A549 (cell line): ENCODE measurements around the gene RBMS3.

Experiments
- EP300 ChIP-seq, 2 experiments: fragments of >200 bp; sonication (Bioruptor Twin); formaldehyde crosslinking; IDR thresholded peaks; 2 replicates in 1 of 2; 3 replicates in 1 of 2; pipeline ENCODE4 v1.6.1; 2016 to 2017
- ESRRA ChIP-seq: fragments of 150-350 bp; IDR thresholded peaks from 2 replicates; pipeline ENCODE4 v1.6.1; 2014; ENCODE audit warnings: mild to moderate bottlenecking, low read length, borderline replicate concordance
- FOXS1 ChIP-seq: fragments of 250-450 bp; sonication (Bioruptor Pico); IDR thresholded peaks from 2 replicates; pipeline ENCODE4 v1.5.0; 2020; ENCODE audit warnings: mild to moderate bottlenecking, moderate library complexity
- HDAC2 ChIP-seq: fragments of 200-600 bp; sonication (generic); IDR thresholded peaks from 2 replicates; pipeline ENCODE4 v1.6.1; 2016
- JUN ChIP-seq, 2 experiments: fragments of >200 bp; sonication (Bioruptor Twin); formaldehyde crosslinking; IDR thresholded peaks; 2 replicates in 1 of 2; 3 replicates in 1 of 2; pipeline ENCODE4 v1.6.1; 2016 to 2017
- MAFK ChIP-seq: fragments of 450-650 bp; IDR thresholded peaks from 2 replicates; pipeline ENCODE4 v1.6.1; 2014; ENCODE audit not compliant: partially characterized antibody
- MYC ChIP-seq: IDR thresholded peaks from 2 replicates; pipeline ENCODE4 v1.6.1; 2012; ENCODE audit warnings: mild to moderate bottlenecking, inconsistent platforms, low read length, improper control_type of control experiment, borderline replicate concordance
- NFE2L2 ChIP-seq: fragments of 150-350 bp; conservative IDR thresholded peaks from 2 replicates; pipeline ENCODE4 v1.6.1; 2014; ENCODE audit warnings: low read length
- NPAS2 ChIP-seq: fragments of 250-450 bp; sonication (Bioruptor Pico); IDR thresholded peaks from 2 replicates; pipeline ENCODE4 v1.8.0; 2022; ENCODE audit warnings: mild to moderate bottlenecking, moderate library complexity, borderline replicate concordance
- PHF8 ChIP-seq: fragments of 200-600 bp; sonication (generic); IDR thresholded peaks from 2 replicates; pipeline ENCODE4 v1.6.1; 2016; ENCODE audit warnings: low read depth, mild to moderate bottlenecking, antibody characterized with exemption, moderate library complexity, borderline replicate concordance
- TP53 ChIP-seq: fragments of 250-450 bp; sonication (Bioruptor Pico); IDR thresholded peaks from 2 replicates; pipeline ENCODE4 v1.5.0; 2021; ENCODE audit warnings: mild to moderate bottlenecking, moderate library complexity
- ZSCAN20 ChIP-seq: fragments of 250-450 bp; sonication (Bioruptor Pico); IDR thresholded peaks from 2 replicates; pipeline ENCODE4 v1.8.0; 2022; ENCODE audit warnings: mild to moderate bottlenecking, moderate library complexity
- TF ChIP-seq, protein P1 (sequence below): fragments of >200 bp; sonication (Bioruptor Twin); formaldehyde crosslinking; IDR thresholded peaks from 3 replicates; pipeline ENCODE4 v1.5.1; 2016
- TF ChIP-seq, protein P2 (sequence below): IDR thresholded peaks from 2 replicates; pipeline ENCODE4 v1.6.1; 2012

GRCh38 chr3:29952431-29952830, 671.6 kb downstream of the RBMS3 start:
- TF ChIP-seq, protein P1, sequence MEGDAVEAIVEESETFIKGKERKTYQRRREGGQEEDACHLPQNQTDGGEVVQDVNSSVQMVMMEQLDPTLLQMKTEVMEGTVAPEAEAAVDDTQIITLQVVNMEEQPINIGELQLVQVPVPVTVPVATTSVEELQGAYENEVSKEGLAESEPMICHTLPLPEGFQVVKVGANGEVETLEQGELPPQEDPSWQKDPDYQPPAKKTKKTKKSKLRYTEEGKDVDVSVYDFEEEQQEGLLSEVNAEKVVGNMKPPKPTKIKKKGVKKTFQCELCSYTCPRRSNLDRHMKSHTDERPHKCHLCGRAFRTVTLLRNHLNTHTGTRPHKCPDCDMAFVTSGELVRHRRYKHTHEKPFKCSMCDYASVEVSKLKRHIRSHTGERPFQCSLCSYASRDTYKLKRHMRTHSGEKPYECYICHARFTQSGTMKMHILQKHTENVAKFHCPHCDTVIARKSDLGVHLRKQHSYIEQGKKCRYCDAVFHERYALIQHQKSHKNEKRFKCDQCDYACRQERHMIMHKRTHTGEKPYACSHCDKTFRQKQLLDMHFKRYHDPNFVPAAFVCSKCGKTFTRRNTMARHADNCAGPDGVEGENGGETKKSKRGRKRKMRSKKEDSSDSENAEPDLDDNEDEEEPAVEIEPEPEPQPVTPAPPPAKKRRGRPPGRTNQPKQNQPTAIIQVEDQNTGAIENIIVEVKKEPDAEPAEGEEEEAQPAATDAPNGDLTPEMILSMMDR: no peak
- TF ChIP-seq, protein P2, sequence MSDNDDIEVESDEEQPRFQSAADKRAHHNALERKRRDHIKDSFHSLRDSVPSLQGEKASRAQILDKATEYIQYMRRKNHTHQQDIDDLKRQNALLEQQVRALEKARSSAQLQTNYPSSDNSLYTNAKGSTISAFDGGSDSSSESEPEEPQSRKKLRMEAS: no peak
- TF ChIP-seq NPAS2 (CRISPR knock-in tag) (no peak), ESRRA (no peak), TP53 (no peak), NFE2L2 (no peak), HDAC2 (no peak), FOXS1 (CRISPR knock-in tag) (no peak), EP300 (IDR thresholded peaks at IDR 0.05) (no peak), MAFK (no peak), PHF8 (no peak), JUN (IDR thresholded peaks at IDR 0.05) (no peak), MYC (no peak), ZSCAN20 (no peak)
